ENCODE results near the gene CEBPA.

Gene CEBPA

GRCh38 chr19:33290956-33291622 lies 11.2 kb downstream of the CEBPA start:
- H3K36me3 Mint-ChIP-seq, result peaks cover 4% of the 10 kb centered on the region
- ATAC-seq (ENCODE audit: low read depth) (no peak), DNase-seq (ENCODE audit: low spot score in 2 of 2) (no peak)
- peaks cover 10% of the 10 kb centered on the region for H3K9me3 Mint-ChIP-seq
- peaks cover 17% of the 10 kb centered on the region for H3K27me3 Mint-ChIP-seq
- H3K27ac Mint-ChIP-seq, result no peak overlapping the region
- H3K4me1 Mint-ChIP-seq, result peaks cover 2% of the 10 kb centered on the region
- H3K4me3 Mint-ChIP-seq, result no peak overlapping the region

DNA sequence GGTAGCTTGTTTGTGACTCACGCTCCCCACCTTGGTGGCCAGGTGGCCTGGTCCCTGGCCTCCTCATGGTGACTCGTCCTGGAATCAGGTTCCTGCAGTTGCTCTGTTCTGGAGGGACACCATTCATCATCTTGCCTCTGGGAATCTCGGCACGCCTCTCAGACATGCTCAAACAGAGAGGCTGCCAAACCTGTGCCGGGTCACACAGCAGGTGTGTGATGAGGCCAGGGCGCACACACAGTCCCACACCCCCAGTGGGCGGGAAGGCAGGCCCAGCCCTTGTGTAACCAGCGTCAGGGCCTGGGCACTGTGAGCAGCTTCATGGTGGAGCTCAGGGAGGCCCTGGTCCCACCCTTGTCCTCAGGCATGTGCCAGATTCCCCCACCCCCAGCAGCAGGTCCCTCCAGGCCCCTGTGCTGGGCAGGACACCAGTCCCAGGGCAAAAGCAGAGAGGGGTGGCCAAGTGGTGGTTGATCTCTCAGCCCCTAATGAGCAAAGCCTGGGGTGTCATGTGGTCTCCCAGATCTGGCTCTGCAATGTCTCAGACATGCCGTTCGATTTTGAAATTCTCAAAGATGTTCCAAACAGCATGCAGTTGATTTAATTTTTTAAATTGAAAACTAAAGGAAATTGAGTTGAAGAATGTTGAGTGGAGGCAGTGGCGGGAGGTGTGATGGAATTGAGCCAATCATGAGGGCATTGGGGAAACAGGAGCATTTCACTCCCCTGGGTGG lies 12.1 kb downstream of the CEBPA start:
- peaks cover 10% of the 10 kb centered on the region for H3K9me3 Mint-ChIP-seq
- H3K4me3 Mint-ChIP-seq, result no peak overlapping the region
- peaks cover 16% of the 10 kb centered on the region for H3K27me3 Mint-ChIP-seq
- peaks cover 2% of the 10 kb centered on the region for H3K4me1 Mint-ChIP-seq
- no peak for ATAC-seq (ENCODE audit: low read depth)
- H3K36me3 Mint-ChIP-seq, result peaks cover 4% of the 10 kb centered on the region
- H3K27ac Mint-ChIP-seq, result no peak overlapping the region
- DNase-seq (ENCODE audit: low spot score in 2 of 2), result no peak

GRCh38 chr19:33289261-33289660 lies 13.1 kb downstream of the CEBPA start:
- Mint-ChIP-seq H3K36me3 (peaks cover 4% of the 10 kb centered on the region), H3K4me1 (peaks cover 2% of the 10 kb centered on the region)

GRCh38 chr19:33288666-33289065 lies 13.7 kb downstream of the CEBPA start:
- DNase-seq (ENCODE audit: low spot score in 2 of 2), result no peak
- H3K27me3 Mint-ChIP-seq, result peaks cover 17% of the 10 kb centered on the region

More at GRCh38 chr19:33289261-33289660, 13.1 kb downstream of the CEBPA start:
- Mint-ChIP-seq H3K9me3 (peaks cover 10% of the 10 kb centered on the region), H3K4me3 (no peak overlapping the region), H3K27me3 (peaks cover 18% of the 10 kb centered on the region), H3K27ac (no peak overlapping the region)
- ATAC-seq (ENCODE audit: low read depth), result no peak
- no peak for DNase-seq (ENCODE audit: low spot score in 2 of 2)

DNA sequence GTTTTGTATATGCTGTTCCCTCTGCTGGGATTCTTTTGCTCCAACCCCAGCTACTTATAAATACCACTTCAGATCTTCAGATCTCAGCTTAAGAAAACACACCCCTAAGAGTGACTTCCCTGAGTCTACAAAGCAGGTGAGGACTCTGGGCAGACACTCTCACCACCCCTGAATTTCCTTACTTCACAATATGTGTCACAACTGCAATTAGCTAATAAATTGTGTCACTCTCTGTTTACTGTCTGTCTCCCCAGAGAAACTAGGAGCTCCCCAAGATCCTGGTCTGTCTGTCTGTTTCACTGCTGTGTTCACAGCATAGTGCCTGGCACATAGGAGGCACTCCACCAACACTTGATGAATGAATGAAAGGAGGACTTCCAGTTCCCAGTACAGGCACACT lies 14.4 kb downstream of the CEBPA start:
- Mint-ChIP-seq H3K27ac (no peak overlapping the region), H3K27me3 (peaks cover 17% of the 10 kb centered on the region)

More at GRCh38 chr19:33288666-33289065, 13.7 kb downstream of the CEBPA start:
- no peak overlapping the region for H3K4me3 Mint-ChIP-seq
- peaks cover 2% of the 10 kb centered on the region for H3K4me1 Mint-ChIP-seq
- H3K9me3 Mint-ChIP-seq, result peaks cover 10% of the 10 kb centered on the region
- H3K36me3 Mint-ChIP-seq, result peaks cover 4% of the 10 kb centered on the region
- no peak overlapping the region for H3K27ac Mint-ChIP-seq
- ATAC-seq (ENCODE audit: low read depth), result no peak

GRCh38 chr19:33287438-33287837 lies 14.9 kb downstream of the CEBPA start:
- peaks cover 2% of the 10 kb centered on the region for H3K4me1 Mint-ChIP-seq
- H3K4me3 Mint-ChIP-seq, result no peak overlapping the region
- DNase-seq (ENCODE audit: low spot score in 2 of 2), result no peak

More for the DNA sequence above, 14.4 kb downstream of the CEBPA start:
- Mint-ChIP-seq H3K4me3 (no peak overlapping the region), H3K9me3 (peaks cover 10% of the 10 kb centered on the region), H3K4me1 (peaks cover 2% of the 10 kb centered on the region), H3K36me3 (peaks cover 4% of the 10 kb centered on the region)
- DNase-seq (ENCODE audit: low spot score in 2 of 2) (no peak), ATAC-seq (ENCODE audit: low read depth) (no peak)

GRCh38 chr19:33286899-33287298 lies 15.4 kb downstream of the CEBPA start:
- H3K9me3 Mint-ChIP-seq, result peaks cover 10% of the 10 kb centered on the region
- ATAC-seq (ENCODE audit: low read depth) (no peak), DNase-seq (ENCODE audit: low spot score in 2 of 2) (no peak)
- H3K4me1 Mint-ChIP-seq, result peaks cover 2% of the 10 kb centered on the region
- no peak overlapping the region for H3K4me3 Mint-ChIP-seq
- peaks cover 4% of the 10 kb centered on the region for H3K36me3 Mint-ChIP-seq
- peaks cover 17% of the 10 kb centered on the region for H3K27me3 Mint-ChIP-seq
- H3K27ac Mint-ChIP-seq, result no peak overlapping the region

More at GRCh38 chr19:33287438-33287837, 14.9 kb downstream of the CEBPA start:
- Mint-ChIP-seq H3K36me3 (peaks cover 4% of the 10 kb centered on the region), H3K27me3 (peaks cover 17% of the 10 kb centered on the region), H3K9me3 (peaks cover 10% of the 10 kb centered on the region), H3K27ac (no peak overlapping the region)
- ATAC-seq (ENCODE audit: low read depth), result no peak

GRCh38 chr19:33285441-33285927 lies 16.9 kb downstream of the CEBPA start:
- no peak for ATAC-seq (ENCODE audit: low read depth)
- Mint-ChIP-seq H3K27ac (no peak overlapping the region), H3K27me3 (peaks cover 21% of the 10 kb centered on the region), H3K9me3 (peaks cover 10% of the 10 kb centered on the region), H3K4me3 (no peak overlapping the region), H3K4me1 (peaks cover 2% of the 10 kb centered on the region), H3K36me3 (peaks cover 4% of the 10 kb centered on the region)
- no peak for DNase-seq (ENCODE audit: low spot score in 2 of 2)

DNA sequence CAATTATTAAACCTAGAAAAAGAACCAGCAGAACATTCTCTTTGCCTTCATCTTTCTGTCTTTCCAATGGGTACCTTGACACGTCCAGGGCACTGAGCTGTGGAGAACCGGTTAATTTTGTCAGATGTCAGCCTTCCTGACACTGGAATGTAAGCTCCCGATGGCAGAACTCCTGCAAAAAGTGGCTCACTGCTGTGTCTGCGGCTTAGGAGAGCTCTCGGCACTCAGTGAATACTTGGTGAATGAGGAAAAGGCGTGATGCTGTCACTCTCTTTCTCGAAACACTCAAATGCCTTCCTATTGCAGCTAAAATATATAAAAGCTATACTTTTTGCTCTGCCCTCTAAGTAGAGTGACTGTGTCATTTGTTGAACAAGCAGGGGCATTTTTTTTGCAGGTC lies 17.6 kb downstream of the CEBPA start:
- DNase-seq (ENCODE audit: low spot score in 2 of 2) (no peak), ATAC-seq (ENCODE audit: low read depth) (no peak)
- Mint-ChIP-seq H3K27ac (no peak overlapping the region), H3K4me3 (no peak overlapping the region), H3K9me3 (peaks cover 10% of the 10 kb centered on the region), H3K36me3 (peaks cover 4% of the 10 kb centered on the region), H3K27me3 (peaks cover 26% of the 10 kb centered on the region), H3K4me1 (peaks cover 6% of the 10 kb centered on the region)

GRCh38 chr19:33284146-33284643 lies 18.1 kb downstream of the CEBPA start:
- Mint-ChIP-seq H3K36me3 (peaks cover 4% of the 10 kb centered on the region), H3K4me3 (no peak overlapping the region), H3K4me1 (peaks cover 6% of the 10 kb centered on the region), H3K27ac (no peak overlapping the region), H3K27me3 (peaks cover 26% of the 10 kb centered on the region), H3K9me3 (peaks cover 10% of the 10 kb centered on the region)
- DNase-seq (ENCODE audit: low spot score in 2 of 2) (no peak), ATAC-seq (ENCODE audit: low read depth) (no peak)

DNA sequence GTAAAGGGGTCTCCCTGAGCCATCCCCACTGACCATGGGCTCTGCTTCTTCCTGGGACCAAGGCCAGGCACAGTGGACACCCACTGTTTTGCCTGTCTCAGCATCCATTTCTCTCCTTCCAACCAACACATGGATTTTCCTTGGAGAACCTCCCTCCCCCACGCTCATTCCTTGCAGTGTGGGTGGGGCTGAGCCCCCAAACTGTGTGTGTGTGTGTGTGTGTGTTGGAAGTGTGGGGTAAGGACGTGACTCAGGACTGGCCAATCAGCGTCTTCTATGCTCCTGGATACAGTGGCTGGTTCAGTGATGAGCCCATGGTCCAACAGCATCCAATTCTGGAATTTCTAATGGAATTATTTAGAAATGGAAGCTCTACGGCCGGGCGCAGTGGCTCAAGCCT lies 18.7 kb downstream of the CEBPA start:
- peaks cover 26% of the 10 kb centered on the region for H3K27me3 Mint-ChIP-seq

GRCh38 chr19:33282036-33282671 lies 20.2 kb downstream of the CEBPA start:
- DNase-seq (ENCODE audit: low spot score in 2 of 2) (no peak), ATAC-seq (ENCODE audit: low read depth) (no peak)
- H3K36me3 Mint-ChIP-seq, result peaks cover 2% of the 10 kb centered on the region
- no peak overlapping the region for H3K4me3 Mint-ChIP-seq
- no peak overlapping the region for H3K27ac Mint-ChIP-seq
- peaks cover 6% of the 10 kb centered on the region for H3K4me1 Mint-ChIP-seq
- H3K27me3 Mint-ChIP-seq, result peaks cover 22% of the 10 kb centered on the region
- no peaks in the 10 kb centered on the region for H3K9me3 Mint-ChIP-seq

More for the DNA sequence above, 18.7 kb downstream of the CEBPA start:
- Mint-ChIP-seq H3K9me3 (peaks cover 7% of the 10 kb centered on the region), H3K4me1 (peaks cover 6% of the 10 kb centered on the region), H3K4me3 (no peak overlapping the region), H3K36me3 (peaks cover 2% of the 10 kb centered on the region), H3K27ac (no peak overlapping the region)
- DNase-seq (ENCODE audit: low spot score in 2 of 2) (no peak), ATAC-seq (ENCODE audit: low read depth) (no peak)

- Mint-ChIP-seq H3K4me1 (peaks cover 4% of the 10 kb centered on the region), H3K27ac (no peak overlapping the region), H3K27me3 (peaks cover 20% of the 10 kb centered on the region), H3K9me3 (no peaks in the 10 kb centered on the region), H3K36me3 (no peaks in the 10 kb centered on the region), H3K4me3 (no peak overlapping the region)
- DNase-seq (ENCODE audit: low spot score in 2 of 2), result no peak
- ATAC-seq (ENCODE audit: low read depth), result no peak
These were observed 20.9 kb downstream of the CEBPA start for GRCh38 chr19:33281296-33281926.

Data from memory B cell (primary cell).